NCI-H1048 (cell line): ENCODE measurements around the gene NOXA1.
"Not testable (repeated sequence)": the region's sequence is repeated elsewhere in the genome, so short reads cannot be mapped to it uniquely, and the experiment has no call there.

ENCODE experiments used
- DNase-seq: peaks from one replicate; lab custom pipeline; 2025; lab: John Stamatoyannopoulos, UW

The NOXA1 gene

DNA sequence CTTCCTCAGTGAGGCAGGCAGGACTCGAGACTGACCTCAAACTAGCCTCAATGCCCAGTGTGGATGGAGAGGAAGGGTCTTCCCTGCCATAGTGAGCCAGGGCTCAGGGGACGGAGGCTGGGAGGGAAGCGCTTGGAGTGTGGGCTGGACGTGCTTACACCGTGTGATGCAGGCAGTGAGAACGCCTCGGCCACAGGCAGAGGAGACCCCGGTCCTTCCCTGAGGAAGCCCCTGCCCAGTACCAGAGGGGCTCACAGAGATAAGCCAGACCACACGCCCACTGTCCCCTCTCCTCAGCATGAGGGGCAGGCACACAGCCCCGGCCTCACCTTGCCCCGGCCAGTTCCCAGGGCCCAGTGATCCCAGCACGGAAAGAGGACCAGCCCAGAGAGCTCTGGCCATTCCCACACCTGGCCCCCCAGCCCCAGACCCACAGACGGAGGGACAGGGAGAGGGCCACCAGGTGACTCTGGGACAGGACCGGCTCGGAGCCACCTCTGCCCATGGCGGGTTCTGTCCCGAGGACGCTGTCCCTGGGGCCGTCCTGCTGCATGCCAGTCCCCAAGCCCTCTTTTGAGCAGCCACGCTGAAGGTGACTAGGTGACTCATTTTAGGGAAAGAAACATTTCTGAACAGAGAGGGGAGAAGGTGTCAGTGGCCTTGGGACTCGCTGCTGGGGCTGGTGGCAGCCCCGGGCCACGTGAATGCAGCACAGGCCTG lies 42.0 kb downstream of the NOXA1 start:
- DNase-seq: no peak

DNA sequence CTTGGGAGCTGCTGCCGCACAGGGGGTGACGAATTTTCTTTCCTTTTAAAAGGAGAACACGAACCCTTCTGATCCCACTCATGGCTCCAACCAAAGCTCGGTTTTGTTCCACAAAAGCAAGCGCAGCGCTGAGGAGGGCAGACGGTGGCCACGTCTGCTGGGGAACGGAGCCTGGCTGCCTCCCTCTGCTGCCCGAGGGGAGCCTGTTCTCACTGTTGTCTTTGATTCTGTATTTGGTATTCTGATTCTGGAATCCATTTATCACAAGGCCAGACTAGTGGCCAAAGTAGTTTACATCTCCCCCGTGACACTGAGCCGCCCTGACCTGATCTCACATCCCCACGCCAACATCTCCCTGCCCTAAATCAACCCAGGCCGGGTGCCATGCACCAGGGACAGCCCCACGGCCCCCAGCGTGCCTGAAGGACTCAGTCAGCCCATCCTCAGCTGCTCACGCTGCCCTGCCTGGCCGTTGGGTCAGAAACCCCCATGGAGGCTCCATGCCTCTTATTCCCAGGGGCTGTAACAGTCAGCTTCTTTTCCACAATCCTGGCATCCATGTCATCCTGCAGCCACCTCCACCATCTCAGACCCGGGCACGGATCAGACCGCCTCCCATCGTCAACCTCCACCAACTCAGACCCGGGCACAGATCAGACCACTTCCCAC lies 42.7 kb downstream of the NOXA1 start:
- no peak for DNase-seq

DNA sequence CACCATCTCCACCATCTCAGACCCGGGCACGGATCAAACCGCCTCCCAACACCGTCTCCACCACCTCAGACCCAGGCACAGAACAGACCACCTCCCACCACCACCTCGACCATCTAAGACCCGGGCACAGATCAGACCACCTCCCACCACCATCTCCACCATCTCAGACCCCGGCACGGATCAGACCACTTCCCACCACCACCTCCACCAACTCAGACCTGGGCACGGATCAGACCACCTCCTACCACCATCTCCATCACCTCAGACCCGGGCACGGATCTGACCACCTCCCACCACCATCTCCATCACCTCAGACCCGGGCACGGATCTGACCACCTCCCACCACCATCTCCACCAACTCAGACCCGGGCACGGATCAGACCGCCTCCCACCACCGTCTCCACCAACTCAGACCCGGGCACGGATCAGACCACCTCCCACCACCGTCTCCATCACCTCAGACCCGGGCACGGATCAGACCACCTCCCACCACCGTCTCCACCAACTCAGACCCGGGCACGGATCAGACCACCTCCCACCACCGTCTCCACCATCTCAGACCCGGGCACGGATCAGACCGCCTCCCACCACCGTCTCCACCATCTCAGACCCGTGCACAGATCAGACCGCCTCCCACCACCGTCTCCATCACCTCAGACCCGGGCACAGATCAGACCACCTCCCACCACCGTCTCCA lies 43.3 kb downstream of the NOXA1 start:
- DNase-seq: not testable (repeated sequence)

DNA sequence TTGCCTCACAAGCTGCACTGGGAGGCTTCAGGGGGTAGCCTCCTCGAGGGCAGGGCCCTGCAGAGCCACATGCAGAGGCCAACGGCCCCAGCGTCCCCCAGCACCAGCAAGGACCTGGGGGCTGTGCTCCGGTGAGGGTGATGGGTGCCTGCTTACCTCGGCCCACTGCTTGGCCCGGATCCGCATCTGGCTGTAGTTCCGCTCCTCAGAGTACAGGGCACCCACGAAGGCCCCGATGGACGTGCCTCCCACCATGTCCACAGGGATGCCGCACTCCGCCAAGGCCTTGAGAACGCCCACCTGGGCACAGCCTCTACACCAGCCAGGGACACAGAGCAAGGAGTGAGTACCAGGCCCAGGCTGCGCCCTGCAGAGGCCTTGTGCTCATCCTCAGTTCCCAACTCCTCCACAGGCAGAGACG lies 44.0 kb downstream of the NOXA1 start:
- no peak for DNase-seq

DNA sequence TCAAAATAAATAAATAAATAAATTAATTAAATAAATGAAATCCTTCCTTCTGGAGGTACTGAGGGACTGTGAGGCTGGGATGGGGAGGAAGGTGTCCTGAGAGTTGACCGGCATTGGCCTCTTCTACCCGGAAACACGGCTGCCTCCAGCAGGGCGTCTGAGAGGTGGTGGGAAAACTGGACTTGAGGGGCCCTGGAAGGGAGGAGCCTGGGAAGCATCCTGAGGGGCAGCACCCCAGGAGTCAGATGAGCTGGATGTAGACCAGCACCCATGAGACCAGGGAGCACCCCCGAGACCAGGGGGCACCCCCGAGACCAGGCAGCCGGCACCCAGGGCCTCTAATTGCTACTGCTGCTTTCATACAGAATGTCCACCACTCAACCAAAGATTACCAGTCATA lies 44.7 kb downstream of the NOXA1 start:
- DNase-seq: no peak

DNA sequence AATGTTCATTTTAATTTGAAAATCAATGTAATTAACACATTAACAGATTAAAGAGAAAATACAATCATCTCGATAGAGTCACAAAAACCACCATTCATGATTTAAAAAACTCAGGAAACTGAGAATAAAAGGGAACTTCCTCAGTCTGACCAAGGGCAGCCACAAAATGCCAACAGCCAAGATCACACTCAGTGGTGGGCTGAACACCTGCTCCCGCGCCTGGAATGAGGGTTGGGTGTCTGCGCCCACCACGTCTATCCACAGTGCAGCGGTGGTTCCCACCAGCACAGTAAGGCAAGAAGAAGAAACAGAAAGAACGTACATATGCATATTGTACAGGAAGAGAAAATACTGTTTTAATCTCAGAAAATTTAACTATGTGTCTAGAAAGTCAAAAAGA lies 47.6 kb downstream of the NOXA1 start:
- no peak for DNase-seq

DNA sequence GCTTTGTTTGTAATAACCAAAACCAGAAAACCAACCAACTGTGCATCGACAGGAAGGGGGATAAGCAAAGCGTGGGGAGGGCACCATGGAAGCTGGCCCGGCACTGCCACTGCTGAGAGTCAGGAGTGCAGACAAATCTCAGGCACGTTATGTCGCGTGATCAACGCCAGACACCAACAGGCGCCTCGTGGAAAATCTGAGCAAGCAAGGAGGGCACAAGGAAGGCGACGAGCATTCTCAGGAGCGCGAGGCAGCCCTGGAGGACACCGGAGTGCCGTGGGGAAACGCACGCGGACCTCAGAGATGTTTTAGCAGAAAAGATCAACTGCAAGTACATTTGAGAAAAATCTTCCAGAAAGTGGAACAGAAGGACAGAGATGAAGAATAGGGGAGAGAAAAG lies 51.1 kb downstream of the NOXA1 start:
- no peak for DNase-seq

DNA sequence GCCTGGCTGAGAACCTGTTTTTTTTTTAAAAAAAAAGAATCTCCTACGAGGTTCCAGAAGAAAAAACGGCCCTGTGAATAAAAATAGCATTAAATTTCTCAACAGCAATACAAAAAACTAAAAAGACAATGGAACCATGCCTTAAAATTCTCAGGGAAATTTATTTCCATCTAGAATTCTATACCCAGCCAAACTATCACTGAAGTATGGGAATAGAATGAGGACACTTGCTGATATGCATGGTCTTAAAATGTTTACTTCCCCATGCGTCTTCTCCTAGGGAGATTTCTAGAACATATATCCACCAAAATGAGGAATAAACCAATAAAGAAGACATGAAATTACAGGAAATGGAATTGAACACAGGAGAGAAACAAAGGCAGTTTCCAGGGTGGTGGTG lies 52.5 kb downstream of the NOXA1 start:
- DNase-seq: no peak

DNA sequence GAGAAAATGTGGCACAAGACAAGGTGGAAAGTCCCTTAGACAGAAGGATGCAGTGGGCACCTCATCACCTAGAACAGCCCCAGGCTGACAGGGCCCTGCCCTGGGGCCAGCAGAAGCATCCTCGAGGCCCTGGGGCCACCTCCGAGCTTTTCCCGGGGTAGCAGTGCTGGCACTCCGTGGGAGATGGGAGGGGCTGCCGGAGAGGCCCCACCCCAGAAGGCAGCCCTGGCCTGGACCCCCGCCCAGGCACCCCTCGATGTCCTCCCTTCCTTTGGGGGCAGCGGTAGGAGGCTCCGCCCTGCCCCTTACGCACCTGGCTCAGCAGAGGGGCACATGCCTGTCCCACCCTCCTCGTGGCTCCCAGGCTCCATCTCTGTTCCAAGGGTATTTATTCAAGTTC lies 53.7 kb downstream of the NOXA1 start:
- DNase-seq: no peak

DNA sequence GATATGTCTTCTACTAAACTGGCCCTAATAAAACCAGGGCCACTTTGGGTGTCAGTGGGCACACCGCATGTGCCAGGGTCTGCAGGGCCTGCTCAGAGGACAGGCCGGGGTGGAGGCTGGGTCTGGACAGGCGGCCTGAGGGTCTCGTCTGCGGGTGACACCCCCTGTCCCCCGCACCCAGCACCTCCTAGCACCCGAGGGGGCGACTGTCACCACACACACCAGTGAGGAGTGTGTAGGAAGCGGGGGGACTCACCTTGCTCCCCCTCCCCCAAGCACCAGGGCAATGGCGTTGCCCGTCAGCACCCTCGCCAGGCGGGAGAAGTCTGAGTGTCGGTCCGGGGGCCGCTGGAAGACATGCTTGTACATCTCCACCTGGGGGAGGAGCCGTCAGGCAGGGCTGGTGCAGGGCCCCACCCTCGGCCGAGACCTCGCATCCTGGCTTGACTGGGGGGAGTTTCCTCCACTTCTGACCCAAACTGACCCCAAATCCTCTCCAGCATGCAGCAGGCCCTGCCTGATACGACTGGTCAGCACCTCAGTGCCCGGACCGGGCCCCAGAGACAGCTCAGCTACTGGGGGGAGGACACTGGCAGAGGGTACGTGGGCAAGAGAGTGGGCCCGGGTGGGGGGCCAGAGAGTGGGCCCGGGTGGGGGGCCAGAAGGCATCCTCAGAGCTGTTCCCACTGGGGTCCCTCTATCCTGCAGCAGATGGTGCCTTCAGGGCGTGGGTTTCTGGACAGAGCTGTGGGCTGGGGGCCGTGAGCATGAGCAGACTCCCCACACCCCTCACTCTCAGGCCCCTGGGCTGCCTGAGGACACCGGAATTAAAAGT lies 54.8 kb downstream of the NOXA1 start:
- DNase-seq: no peak

DNA sequence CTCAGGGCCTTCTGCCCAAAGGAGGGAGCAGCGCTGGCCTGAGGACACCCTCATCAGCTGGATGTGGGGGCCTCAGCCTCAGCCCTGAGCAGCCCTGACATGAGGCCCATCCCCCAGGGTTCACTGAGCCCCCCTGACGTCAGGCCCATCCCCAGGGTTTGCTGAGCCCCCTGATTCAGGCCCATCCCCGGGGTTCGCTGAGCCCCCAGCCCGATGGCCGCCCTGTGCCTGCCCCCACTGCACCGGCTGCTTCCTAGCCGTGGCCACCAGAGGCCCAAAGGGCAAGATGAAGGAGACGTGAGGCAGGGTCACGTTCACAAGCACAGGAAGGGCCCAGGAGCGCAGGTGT lies 55.4 kb downstream of the NOXA1 start:
- DNase-seq: no peak

DNA sequence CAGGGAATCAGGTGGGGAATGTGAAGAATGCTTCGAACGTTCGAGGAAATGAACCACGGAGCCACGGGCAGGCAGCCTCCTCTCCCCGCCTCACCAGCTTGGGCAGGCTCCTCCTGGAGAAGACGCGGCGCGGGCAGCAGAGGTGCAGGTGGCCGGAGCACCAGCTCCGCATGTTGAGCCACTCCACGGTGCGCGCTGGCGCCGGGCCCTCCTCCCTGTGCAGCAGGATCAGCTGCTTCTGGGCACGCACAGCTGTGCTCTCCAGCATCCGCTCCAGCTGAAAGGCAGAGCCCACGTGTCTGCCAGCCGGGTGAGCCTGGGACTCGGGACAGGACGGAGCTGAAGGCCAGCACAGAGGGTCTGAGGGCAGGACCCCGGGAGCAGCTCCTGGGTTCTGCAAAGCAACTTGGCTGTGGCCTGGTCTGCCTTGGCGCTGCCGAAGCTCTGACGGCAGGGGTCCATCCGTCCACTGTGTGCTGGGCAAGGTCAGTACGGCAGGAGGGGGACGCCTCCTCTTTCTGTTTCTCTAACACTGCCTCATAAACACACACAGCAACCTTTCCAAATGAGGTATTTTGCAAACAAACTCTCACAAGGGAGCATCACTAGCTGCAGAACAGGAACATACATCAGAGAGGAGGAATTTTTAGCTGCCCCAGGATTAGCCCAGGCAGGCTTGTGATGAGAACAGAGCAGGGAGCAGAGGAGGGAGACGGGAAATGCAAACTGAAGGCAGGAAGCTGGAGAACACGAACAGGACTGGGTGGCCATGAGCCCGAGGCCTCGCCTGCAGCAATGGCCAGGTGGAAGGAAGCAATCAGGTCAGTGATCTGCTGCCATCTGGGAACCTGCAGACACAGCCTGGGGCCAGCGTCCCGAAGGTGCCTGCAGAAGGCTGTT lies 56.0 kb downstream of the NOXA1 start:
- DNase-seq: no peak

DNA sequence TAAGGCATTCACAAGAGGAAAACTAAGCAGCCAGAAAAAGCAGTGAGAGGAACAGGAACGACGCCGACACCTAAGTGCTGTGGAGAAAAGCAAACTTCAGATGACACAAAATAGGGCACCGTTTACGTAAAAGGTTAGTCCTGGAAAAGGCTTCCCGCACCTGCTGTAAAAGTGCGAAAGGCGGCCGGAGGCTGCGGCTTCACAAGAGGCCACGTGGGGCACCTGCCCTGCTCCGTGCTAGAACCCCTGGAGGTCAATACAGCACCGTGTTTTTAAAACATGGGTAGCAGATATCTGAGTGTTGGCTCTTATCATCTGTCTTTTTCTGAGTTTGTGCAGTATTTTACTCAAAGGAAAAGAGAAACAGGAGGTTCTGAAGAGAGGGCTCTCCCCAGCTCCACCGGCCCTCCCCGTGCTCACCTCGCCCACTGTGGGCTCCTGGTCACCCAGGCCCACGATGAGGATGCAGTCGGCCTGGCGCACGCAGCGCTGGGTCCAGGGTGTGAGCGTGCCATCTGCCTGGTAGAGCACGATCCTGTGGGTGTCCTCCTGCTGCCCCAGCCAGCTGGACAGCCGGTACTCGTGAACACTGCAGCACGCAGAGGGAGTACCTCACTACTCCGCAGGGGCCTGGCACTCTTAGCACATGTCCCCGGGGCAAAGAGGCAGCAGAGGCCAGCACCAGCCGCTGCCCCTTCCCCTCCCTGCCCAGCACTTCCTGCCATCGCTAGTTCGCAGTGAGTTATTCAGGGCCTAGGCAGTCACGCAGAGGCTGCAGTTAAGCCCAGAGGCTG lies 56.9 kb downstream of the NOXA1 start:
- DNase-seq: no peak

DNA sequence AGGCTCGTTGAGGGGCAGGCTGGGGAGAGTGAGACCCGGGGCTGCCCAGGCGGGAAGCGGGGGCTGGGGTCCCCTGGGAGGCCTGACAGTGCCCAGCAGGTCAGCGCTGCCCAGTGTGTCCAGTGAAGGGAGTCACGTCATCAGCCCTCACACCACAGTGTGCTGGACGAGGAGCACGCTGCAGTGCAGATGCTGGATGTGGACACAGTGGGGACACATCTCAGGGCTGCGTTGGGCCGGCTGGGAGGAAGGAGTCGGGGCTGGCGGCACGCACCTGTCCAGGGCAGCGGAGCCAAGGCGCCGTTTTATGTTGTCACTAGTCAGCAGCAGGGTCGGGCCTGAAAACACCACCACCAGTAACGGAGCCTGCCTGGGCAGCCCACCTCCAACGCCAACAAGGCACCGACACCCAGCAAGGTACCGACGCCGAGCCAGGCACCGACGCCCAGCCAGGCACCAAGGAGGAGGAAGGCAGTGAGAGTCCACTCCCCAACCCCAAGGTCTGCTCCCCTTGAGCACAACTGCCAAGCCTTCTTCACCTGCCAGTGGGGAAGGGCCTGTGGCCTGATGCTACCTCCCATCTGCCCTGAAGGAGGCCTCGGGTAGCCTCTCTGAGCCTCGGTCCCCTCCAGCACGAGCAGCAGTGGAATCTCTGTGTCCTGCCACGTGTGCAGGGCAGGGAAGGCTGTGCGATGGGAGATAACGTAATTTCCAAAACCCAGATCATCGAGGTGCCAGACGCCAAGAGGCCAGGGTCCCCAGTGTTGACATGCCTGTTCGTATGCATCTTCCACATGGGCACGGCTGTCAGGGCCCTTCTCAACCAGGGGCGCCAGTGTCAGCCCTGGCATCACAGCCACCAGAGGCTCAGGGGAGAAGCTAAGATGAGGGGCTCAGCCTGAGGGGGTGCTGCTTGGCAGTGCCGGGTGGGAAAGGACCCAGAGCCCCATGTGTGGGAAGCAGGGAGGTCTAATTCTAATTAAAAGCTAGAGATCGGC lies 57.8 kb downstream of the NOXA1 start:
- no peak for DNase-seq

DNA sequence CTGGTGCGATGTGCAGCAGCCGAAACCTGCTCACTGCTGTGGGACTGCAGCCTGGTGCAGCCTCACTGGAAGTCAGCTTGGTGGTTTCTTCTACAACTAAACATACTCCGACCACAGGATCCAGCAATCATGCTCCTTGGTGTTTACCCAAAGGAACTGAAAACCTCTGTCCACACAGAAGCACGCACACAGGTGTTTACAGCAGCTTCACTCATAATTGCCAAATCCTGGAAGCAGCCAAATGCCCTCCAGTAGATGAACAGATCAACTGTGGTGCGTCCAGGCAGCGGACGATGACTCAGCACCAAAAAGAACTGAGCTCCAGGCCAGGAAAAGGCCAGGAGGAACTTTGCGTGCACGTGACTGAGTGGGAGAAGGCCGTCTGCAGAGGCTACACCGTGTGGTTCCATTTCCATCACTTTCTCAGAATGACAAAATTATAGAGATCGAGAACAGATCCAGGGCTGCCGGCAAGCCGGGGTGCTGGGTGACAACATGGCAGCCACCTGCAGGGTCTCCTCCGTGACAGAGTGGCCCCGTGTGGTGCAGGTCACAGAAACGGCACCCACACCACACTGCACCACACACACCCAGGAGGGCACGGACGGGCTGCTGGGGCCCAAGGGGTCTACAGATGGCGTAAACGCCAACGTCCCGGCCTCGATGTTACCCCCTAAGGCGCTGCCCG lies 59.0 kb downstream of the NOXA1 start:
- DNase-seq: no peak
